Lung (tissue), 12 donors: ENCODE measurements around the gene DEAF1. TPM values are rescaled to one million over a fixed set of nuclear protein-coding genes. Genes with fewer than 3 reads are reported as not detected.

ENCODE experiments used
- ATAC-seq: fragments of 200-7000 bp; cut with Tn5 transposase; one replicate; pipeline ENCODE4 v1.9.1; 2020; ENCODE audit warnings: moderate number of reproducible peaks; ENCODE audit not compliant: insufficient read depth, low FRiP score
- DNase-seq, 3 donors: peaks; one replicate each; pipeline ENCODE4 v3.0.0-alpha.2; 2013 to 2017
- H3K27ac ChIP-seq, 2 donors: one replicate each; pipeline ENCODE4 v1.5.1; 2013; ENCODE audit warnings: mild to moderate bottlenecking in 2 of 2, moderate library complexity in 2 of 2, control low read depth in 1 of 2, inconsistent platforms in 1 of 2, low read depth in 1 of 2, low read length in 1 of 2
- H3K27me3 ChIP-seq, 3 donors: one replicate each; pipeline ENCODE4 v1.5.1; 2013; ENCODE audit warnings: low read length in 2 of 3; ENCODE audit not compliant: control insufficient read depth in 3 of 3, insufficient read depth in 3 of 3
- H3K36me3 ChIP-seq, 4 donors: one replicate each; pipeline ENCODE4 v1.5.1; 2013; ENCODE audit warnings: low read length in 4 of 4, mild to moderate bottlenecking in 1 of 4, moderate library complexity in 1 of 4; ENCODE audit not compliant: control insufficient read depth in 4 of 4, insufficient read depth in 4 of 4
- H3K4me1 ChIP-seq, 5 donors: one replicate each; pipeline ENCODE4 v1.5.1; 2013; ENCODE audit warnings: low read length in 5 of 5, mild to moderate bottlenecking in 2 of 5, moderate library complexity in 1 of 5; ENCODE audit not compliant: control insufficient read depth in 5 of 5, insufficient read depth in 5 of 5
- H3K4me3 ChIP-seq: one replicate; pipeline ENCODE4 v1.5.1; 2013; ENCODE audit warnings: mild to moderate bottlenecking, control low read depth, moderate library complexity
- H3K9ac ChIP-seq, 2 donors: one replicate each; pipeline ENCODE4 v1.5.1; 2013; ENCODE audit warnings: low read length in 2 of 2, control low read depth in 1 of 2; ENCODE audit not compliant: insufficient read depth in 1 of 2
- H3K9me3 ChIP-seq, 4 donors: one replicate each; pipeline ENCODE4 v1.5.1; 2013; ENCODE audit warnings: low read length in 3 of 4, mild to moderate bottlenecking in 1 of 4, moderate library complexity in 1 of 4; ENCODE audit not compliant: control insufficient read depth in 4 of 4, insufficient read depth in 3 of 4
- WGBS, 2 donors: extraction: QIAGEN DNeasy Blood & Tissue Kit; methylation state at CpG; one replicate each; pipeline ENCODE4 v1.1.7; 2013; 5-methylcytosine and 5-hydroxymethylcytosine counted together
- polyA plus RNA-seq, 2 donors: library from polyadenylated mRNA; stranded (reverse); fragments of 200-250 nt; gene quantifications; one replicate each; pipeline ENCODE4 v1.2.1, GENCODE V29; 2013
- total RNA-seq, 2 donors: library from RNA; depleted of rRNA in 1 of 2; stranded (reverse); fragments of >200 nt in 1 of 2; gene quantifications; one replicate each; pipeline ENCODE4 v1.2.1, GENCODE V29; 2014 to 2021
- TF ChIP-seq, protein P1 (sequence below): IDR thresholded peaks from 2 replicates; pipeline ENCODE4 v1.5.1; 2012; ENCODE audit warnings: mild to moderate bottlenecking; ENCODE audit errors: control extremely low read depth, extremely low read depth
- donor health status: control.
- donor health status: control.
- donor health status: Bipolar disorder and iron deficiency.
- donor health status: healthy.
- donor health status: DM: yes; HTN: yes; CAD: no.

The DEAF1 gene
- total and polyA plus RNA-seq, 4 donors = 18.5 to 33.1 (median 22.3) TPM

DNA sequence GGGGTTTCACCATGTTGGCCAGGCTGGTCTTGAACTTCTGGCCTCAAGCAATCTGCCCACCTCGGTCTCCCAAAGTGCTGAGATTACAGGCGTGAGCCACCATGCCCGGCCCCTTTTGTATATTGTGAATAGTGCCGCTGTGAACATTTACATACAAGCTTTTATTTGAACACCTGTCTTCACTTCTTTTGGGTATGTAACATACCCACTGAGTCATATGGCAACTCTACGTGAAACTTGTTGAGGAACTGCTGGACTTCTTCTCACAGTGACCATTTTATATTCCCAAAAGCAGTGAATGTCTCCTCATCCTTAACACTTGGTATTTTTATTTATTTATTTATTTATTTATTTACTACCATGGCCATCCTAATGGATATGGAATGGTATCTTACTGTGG, 64.2 kb downstream of the DEAF1 start:
- 94 to 96% methylated on average over 5 of the region's 5 CpGs for WGBS, 2 donors
- H3K27ac ChIP-seq = no peak overlapping the region
- TF ChIP-seq, protein P1, sequence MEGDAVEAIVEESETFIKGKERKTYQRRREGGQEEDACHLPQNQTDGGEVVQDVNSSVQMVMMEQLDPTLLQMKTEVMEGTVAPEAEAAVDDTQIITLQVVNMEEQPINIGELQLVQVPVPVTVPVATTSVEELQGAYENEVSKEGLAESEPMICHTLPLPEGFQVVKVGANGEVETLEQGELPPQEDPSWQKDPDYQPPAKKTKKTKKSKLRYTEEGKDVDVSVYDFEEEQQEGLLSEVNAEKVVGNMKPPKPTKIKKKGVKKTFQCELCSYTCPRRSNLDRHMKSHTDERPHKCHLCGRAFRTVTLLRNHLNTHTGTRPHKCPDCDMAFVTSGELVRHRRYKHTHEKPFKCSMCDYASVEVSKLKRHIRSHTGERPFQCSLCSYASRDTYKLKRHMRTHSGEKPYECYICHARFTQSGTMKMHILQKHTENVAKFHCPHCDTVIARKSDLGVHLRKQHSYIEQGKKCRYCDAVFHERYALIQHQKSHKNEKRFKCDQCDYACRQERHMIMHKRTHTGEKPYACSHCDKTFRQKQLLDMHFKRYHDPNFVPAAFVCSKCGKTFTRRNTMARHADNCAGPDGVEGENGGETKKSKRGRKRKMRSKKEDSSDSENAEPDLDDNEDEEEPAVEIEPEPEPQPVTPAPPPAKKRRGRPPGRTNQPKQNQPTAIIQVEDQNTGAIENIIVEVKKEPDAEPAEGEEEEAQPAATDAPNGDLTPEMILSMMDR = no peak
- peaks cover 0 to 24% (median 10%) of the 10 kb centered on the region in 3 donors for H3K27me3 ChIP-seq
- peaks cover 0 to 4% (median 0%) of the 10 kb centered on the region in 5 donors for H3K4me1 ChIP-seq
- H3K4me3 ChIP-seq = no peak overlapping the region
- no peak overlapping the region for H3K9ac ChIP-seq
- no peak for DNase-seq
- no peaks in the 10 kb centered on the region for H3K36me3 ChIP-seq
- no peaks in the 10 kb centered on the region for H3K9me3 ChIP-seq
- ATAC-seq = no peak

GRCh38 chr11:629237-629583, 65.8 kb downstream of the DEAF1 start:
- no peak for DNase-seq
- WGBS, 2 donors = 21 to 46% methylated on average over 10 of the region's 10 CpGs
- TF ChIP-seq, protein P1 = no peak
- H3K4me1 ChIP-seq = peaks cover 0 to 4% (median 0%) of the 10 kb centered on the region in 5 donors
- no peak overlapping the region for H3K9ac ChIP-seq
- no peak overlapping the region for H3K27ac ChIP-seq
- no peaks in the 10 kb centered on the region for H3K9me3 ChIP-seq
- no peak overlapping the region for H3K4me3 ChIP-seq
- H3K27me3 ChIP-seq = peaks cover 0 to 18% (median 11%) of the 10 kb centered on the region in 3 donors
- no peak for ATAC-seq
- H3K36me3 ChIP-seq = no peaks in the 10 kb centered on the region

DNA sequence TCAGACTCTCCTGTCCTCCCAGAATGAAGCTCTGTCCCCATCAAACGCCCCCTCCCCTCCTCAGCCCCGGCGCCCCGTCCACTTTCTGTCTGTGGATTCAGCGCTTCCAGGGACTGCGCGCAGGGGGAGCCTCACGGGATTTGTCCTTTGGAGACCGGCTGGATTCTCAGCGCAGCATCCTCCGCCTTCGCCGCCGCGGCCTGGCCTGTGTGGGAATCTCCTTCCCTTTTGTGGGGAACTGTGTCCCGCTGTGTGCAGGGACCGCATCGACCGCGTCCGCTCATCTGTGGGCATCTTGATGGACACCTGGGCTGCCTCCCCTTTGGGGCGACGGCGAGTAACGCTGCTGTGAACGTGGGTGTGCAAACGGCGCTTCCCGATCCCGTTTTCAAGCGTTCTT, 67.0 kb downstream of the DEAF1 start:
- no peak for DNase-seq
- TF ChIP-seq, protein P1 = no peak
- WGBS, 2 donors = 93 to 95% methylated on average over 31 of the region's 31 CpGs

GRCh38 chr11:627308-627576, 67.8 kb downstream of the DEAF1 start:
- 17 to 20% methylated on average over 21 to 27 of the region's 28 CpGs for WGBS, 2 donors
- no peak for DNase-seq
- TF ChIP-seq, protein P1 = no peak

More for the DNA sequence above, 67.0 kb downstream of the DEAF1 start:
- Histone ChIP-seq H3K27ac (no peak overlapping the region), H3K9me3 (no peaks in the 10 kb centered on the region), H3K4me1 (peaks cover 0 to 4% (median 0%) of the 10 kb centered on the region in 5 donors), H3K27me3 (peaks cover 0 to 18% (median 11%) of the 10 kb centered on the region in 3 donors), H3K36me3 (no peaks in the 10 kb centered on the region), H3K9ac (no peak overlapping the region), H3K4me3 (no peak overlapping the region)
- ATAC-seq = no peak

More at GRCh38 chr11:627308-627576, 67.8 kb downstream of the DEAF1 start:
- peaks cover 0 to 4% (median 0%) of the 10 kb centered on the region in 5 donors for H3K4me1 ChIP-seq
- H3K9me3 ChIP-seq = no peaks in the 10 kb centered on the region
- H3K9ac ChIP-seq = no peak overlapping the region
- no peak overlapping the region for H3K4me3 ChIP-seq
- H3K27ac ChIP-seq = no peak overlapping the region
- peaks cover 0 to 18% (median 11%) of the 10 kb centered on the region in 3 donors for H3K27me3 ChIP-seq
- ATAC-seq = no peak
- H3K36me3 ChIP-seq = no peaks in the 10 kb centered on the region
